IMR-90 (cell line): Measurements from ENCODE around the gene ZNF688. TPM values are rescaled to one million over a fixed set of nuclear protein-coding genes. Genes with fewer than 3 reads are reported as not detected.

Experiments
- ATAC-seq: fragments of 200-7000 bp; cut with Tn5 transposase; 2 replicates; pipeline ENCODE4 v1.9.1; 2020; ENCODE audit warnings: low read depth, mild to moderate bottlenecking, moderate library complexity
- BruUV-seq: library from RNA; stranded (reverse); fragments of 400-500 nt; replicated peaks from 2 replicates; lab custom pipeline; 2021; lab: Mats Ljungman, UMichigan
- CTCF ChIA-PET: fragments of 300-600 bp; formaldehyde crosslinking; extraction: SDS; loops from one replicate; lab custom pipeline; 2021; ENCODE audit warnings: antibody characterized with exemption; lab: Yijun Ruan, JAX
- POLR2A ChIA-PET: fragments of 300-600 bp; sonication (Branson Sonifier 250); formaldehyde crosslinking; loops from one replicate; lab custom pipeline; 2022; ENCODE audit warnings: antibody characterized with exemption; ENCODE audit not compliant: unreplicated experiment; lab: Charles Lee
- DNase-seq: peaks from one replicate; pipeline ENCODE4 v3.0.0; 2013
- H2AFZ ChIP-seq: replicated peaks from 2 replicates; pipeline ENCODE3; 2013; ENCODE audit warnings: low read length, mild to moderate bottlenecking; ENCODE audit not compliant: poor library complexity
- H2AK5ac ChIP-seq: 2 replicates; pipeline ENCODE4 v1.6.1; 2013; ENCODE audit warnings: low read depth, low read length, inconsistent platforms
- H2AK9ac ChIP-seq: replicated peaks from 2 replicates; pipeline ENCODE3; 2013; ENCODE audit warnings: mild to moderate bottlenecking, low read depth, low read length, moderate library complexity; ENCODE audit not compliant: poor library complexity
- H2BK120ac ChIP-seq: 2 replicates; pipeline ENCODE4 v1.6.1; 2013; ENCODE audit warnings: low read depth, low read length, inconsistent platforms
- H2BK15ac ChIP-seq: 3 replicates; pipeline ENCODE4 v1.6.1; 2013; ENCODE audit warnings: low read depth, low read length, inconsistent platforms
- H2BK20ac ChIP-seq: 2 replicates; pipeline ENCODE4 v1.6.1; 2013; ENCODE audit warnings: low read depth, mild to moderate bottlenecking, inconsistent platforms, low read length, moderate library complexity
- H2BK5ac ChIP-seq: 2 replicates; pipeline ENCODE4 v1.6.1; 2013; ENCODE audit warnings: mild to moderate bottlenecking, low read depth, low read length, inconsistent platforms; ENCODE audit not compliant: poor library complexity, severe bottlenecking
- H3K14ac ChIP-seq: replicated peaks from 2 replicates; pipeline ENCODE4 v1.6.1; 2013; ENCODE audit warnings: low read depth, low read length, inconsistent platforms
- H3K18ac ChIP-seq: 2 replicates; pipeline ENCODE4 v1.6.1; 2013; ENCODE audit warnings: low read depth, low read length, control low read depth
- H3K23ac ChIP-seq: 2 replicates; pipeline ENCODE4 v1.6.1; 2013; ENCODE audit warnings: low read depth, low read length, inconsistent platforms
- H3K27ac ChIP-seq: 2 replicates; pipeline ENCODE4 v1.5.1; 2013; ENCODE audit warnings: mild to moderate bottlenecking, control low read depth, low read length; ENCODE audit not compliant: insufficient read depth
- H3K27me3 ChIP-seq: 2 replicates; pipeline ENCODE4 v1.6.1; 2013; ENCODE audit warnings: low read length; ENCODE audit not compliant: control insufficient read depth, insufficient read depth
- H3K36me3 ChIP-seq: 2 replicates; pipeline ENCODE4 v1.6.1; 2013; ENCODE audit warnings: low read length, mixed read lengths; ENCODE audit not compliant: control insufficient read depth, insufficient read depth
- H3K4ac ChIP-seq: 2 replicates; pipeline ENCODE4 v1.6.1; 2013; ENCODE audit warnings: low read depth, low read length, inconsistent platforms
- H3K4me1 ChIP-seq: 2 replicates; pipeline ENCODE4 v1.6.1; 2013; ENCODE audit warnings: low read length, mixed read lengths; ENCODE audit not compliant: control insufficient read depth, insufficient read depth
- H3K4me2 ChIP-seq: 2 replicates; pipeline ENCODE4 v1.6.1; 2013; ENCODE audit warnings: low read depth, mild to moderate bottlenecking, control low read depth, low read length, moderate library complexity
- H3K4me3 ChIP-seq: 2 replicates; pipeline ENCODE4 v1.5.1; 2013; ENCODE audit warnings: low read depth, mild to moderate bottlenecking, control low read depth, low read length, moderate library complexity; ENCODE audit not compliant: insufficient read depth
- H3K56ac ChIP-seq: 2 replicates; pipeline ENCODE4 v1.6.1; 2013; ENCODE audit warnings: low read length, inconsistent platforms; ENCODE audit not compliant: insufficient read depth; ENCODE audit errors: extremely low read depth
- H3K79me1 ChIP-seq, 2 experiments: 2 replicates each; pipeline ENCODE4 v1.6.1; 2013; ENCODE audit warnings: low read length in 2 of 2, inconsistent platforms in 1 of 2, low read depth in 1 of 2
- H3K9ac ChIP-seq: 2 replicates; pipeline ENCODE4 v1.6.1; 2013; ENCODE audit warnings: low read depth, low read length, control low read depth
- H3K9me1 ChIP-seq: 2 replicates; pipeline ENCODE4 v1.6.1; 2013; ENCODE audit warnings: low read length, inconsistent platforms; ENCODE audit not compliant: insufficient read depth
- H3K9me3 ChIP-seq: 2 replicates; pipeline ENCODE4 v1.6.1; 2013; ENCODE audit warnings: low read length; ENCODE audit not compliant: control insufficient read depth, insufficient read depth
- H4K20me1 ChIP-seq: 2 replicates; pipeline ENCODE4 v1.6.1; 2013; ENCODE audit warnings: low read length, inconsistent platforms; ENCODE audit not compliant: insufficient read depth
- H4K5ac ChIP-seq: 2 replicates; pipeline ENCODE4 v1.6.1; 2013; ENCODE audit warnings: mild to moderate bottlenecking, low read depth, low read length, control low read depth
- H4K8ac ChIP-seq, 2 experiments: 2 replicates each; pipeline ENCODE4 v1.6.1; 2013; ENCODE audit warnings: low read depth in 2 of 2, low read length in 2 of 2, control low read depth in 1 of 2, inconsistent platforms in 1 of 2
- H4K91ac ChIP-seq: 2 replicates; pipeline ENCODE4 v1.6.1; 2013; ENCODE audit warnings: low read depth, low read length, inconsistent platforms; ENCODE audit not compliant: insufficient read depth
- BHLHE40 ChIP-seq: fragments of 150-350 bp; IDR thresholded peaks from 2 replicates; pipeline ENCODE4 v1.6.1; 2016; ENCODE audit warnings: mild to moderate bottlenecking, low read depth, low read length
- CEBPB ChIP-seq: IDR thresholded peaks from 2 replicates; pipeline ENCODE4 v1.6.1; 2012; ENCODE audit warnings: low read depth, low read length, improper control_type of control experiment
- CHD1 ChIP-seq: IDR thresholded peaks from 2 replicates; pipeline ENCODE4 v1.6.1; 2012; ENCODE audit warnings: low read depth, low read length, improper control_type of control experiment
- ELK1 ChIP-seq: fragments of 150-350 bp; IDR thresholded peaks from 2 replicates; pipeline ENCODE4 v1.6.1; 2016; ENCODE audit warnings: low read depth, mild to moderate bottlenecking, low read length, moderate library complexity, borderline replicate concordance
- FOS ChIP-seq: fragments of 150-350 bp; IDR thresholded peaks from 2 replicates; pipeline ENCODE4 v1.6.1; 2016; ENCODE audit warnings: low read depth, low read length
- MAFK ChIP-seq: IDR thresholded peaks from 2 replicates; pipeline ENCODE4 v1.6.1; 2012; ENCODE audit warnings: low read depth, low read length, improper control_type of control experiment
- MXI1 ChIP-seq: IDR thresholded peaks from 2 replicates; pipeline ENCODE4 v1.6.1; 2012; ENCODE audit warnings: low read depth, mild to moderate bottlenecking, low read length, moderate library complexity, borderline replicate concordance
- NFE2L2 ChIP-seq: fragments of 150-350 bp; IDR thresholded peaks from 2 replicates; pipeline ENCODE4 v1.6.1; 2016; ENCODE audit warnings: low read depth, mild to moderate bottlenecking, low read length
- POLR2A ChIP-seq: IDR thresholded peaks from 2 replicates; pipeline ENCODE4 v1.6.1; 2012; ENCODE audit warnings: mild to moderate bottlenecking, low read depth, low read length
- RAD21 ChIP-seq: IDR thresholded peaks from 2 replicates; pipeline ENCODE4 v1.6.1; 2012; ENCODE audit warnings: low read length, improper control_type of control experiment
- RCOR1 ChIP-seq: IDR thresholded peaks from 2 replicates; pipeline ENCODE4 v1.6.1; 2012; ENCODE audit warnings: mild to moderate bottlenecking, low read length, improper control_type of control experiment; ENCODE audit not compliant: insufficient replicate concordance
- RFX5 ChIP-seq: IDR thresholded peaks from 2 replicates; pipeline ENCODE4 v1.8.0; 2012; ENCODE audit warnings: low read depth, mild to moderate bottlenecking, low read length, moderate library complexity
- SMC3 ChIP-seq: fragments of 150-350 bp; IDR thresholded peaks from 2 replicates; pipeline ENCODE4 v1.6.1; 2016; ENCODE audit warnings: low read depth, mild to moderate bottlenecking, antibody characterized with exemption, low read length, moderate library complexity
- WGBS, 2 experiments: methylation state at CpG; one replicate each; pipeline versions ENCODE4 v1.1.5 to v1.1.7; 2013; ENCODE audit warnings: missing lambda C conversion rate in 2 of 2; ENCODE audit not compliant: insufficient read length in 1 of 2; ENCODE audit errors: extremely low coverage in 2 of 2; 5-methylcytosine and 5-hydroxymethylcytosine counted together
- dilution Hi-C: fragments of 300-500 bp; cut with HindIII; formaldehyde crosslinking; loops from one replicate; pipeline ENCODE4 v1.14.3; 2018; ENCODE audit warnings: low sequenced_read_pairs; ENCODE audit not compliant: unreplicated experiment
- in situ Hi-C: fragments of 300-500 bp; cut with MboI; formaldehyde crosslinking; loops from 3 replicates; pipeline ENCODE4 v1.14.3; 2019; ENCODE audit warnings: low sequenced_read_pairs, inconsistent platforms, mixed read lengths
- intact Hi-C: fragments of 100-400 bp; cut with micrococcal nuclease; formaldehyde crosslinking; loops from 2 replicates; pipeline ENCODE4 v1.10.0; 2022
- polyA plus RNA-seq, 3 experiments: library from polyadenylated mRNA; depleted of rRNA; stranded (reverse); fragments of >200 nt; gene quantifications; 2 replicates each; pipeline ENCODE4 v1.2.3, GENCODE V29; 2012; ENCODE audit warnings: low replicate concordance in 1 of 3
- total RNA-seq: library from RNA; depleted of rRNA; stranded (reverse); fragments of >200 nt; gene quantifications from 2 replicates; pipeline ENCODE4 v1.2.3, GENCODE V29; 2012
- TF ChIP-seq, protein P1 (sequence below): fragments of 150-350 bp; IDR thresholded peaks from 2 replicates; pipeline ENCODE4 v1.6.1; 2017; ENCODE audit warnings: mild to moderate bottlenecking, antibody characterized with exemption, low read length, low read depth
- TF ChIP-seq, protein P2 (sequence below): conservative IDR thresholded peaks from 2 replicates; pipeline ENCODE4 v1.5.1; 2012; ENCODE audit warnings: mild to moderate bottlenecking, low read depth, low read length, improper control_type of control experiment

Gene ZNF688
- total and polyA plus RNA-seq, 2 of the 4 experiments (the other 2 are of a cell fraction), result 1.8 to 3.7 TPM

DNA sequence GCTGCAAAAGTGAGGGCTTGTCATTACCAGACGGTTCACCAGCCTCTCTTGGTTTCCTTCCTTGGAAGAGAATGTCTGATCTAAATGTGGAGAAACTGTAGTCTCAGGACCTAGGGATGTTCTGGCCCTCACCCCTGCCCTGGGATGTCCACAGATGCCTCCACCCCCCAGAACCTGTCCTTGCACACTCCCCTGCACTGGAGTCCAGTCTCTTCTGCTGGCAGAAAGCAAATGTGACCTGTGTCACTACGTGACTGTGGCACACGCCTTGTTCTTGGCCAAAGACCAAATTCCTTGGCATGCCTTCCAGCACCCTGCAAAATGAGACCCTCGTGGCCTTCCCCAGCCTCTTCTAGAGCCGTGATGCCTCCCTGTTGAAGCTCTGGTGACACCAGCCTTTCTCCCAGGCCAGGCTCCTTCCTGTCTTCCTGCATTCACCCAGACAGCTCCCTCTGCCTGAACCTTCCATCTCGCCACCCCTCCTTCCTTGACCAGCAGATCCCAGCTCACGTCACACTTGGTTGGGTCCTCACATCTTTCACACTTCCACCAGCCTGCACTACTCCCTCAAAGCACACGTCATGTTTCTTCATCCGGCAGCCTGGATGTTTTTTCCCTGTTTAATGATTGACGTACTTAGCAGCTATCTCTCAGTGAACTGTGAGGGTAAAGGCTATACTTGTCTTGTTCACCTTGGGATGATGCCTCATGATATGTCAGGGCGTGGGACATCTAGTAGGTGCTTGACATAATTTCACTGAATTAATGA is 49.5 kb downstream of the ZNF688 start:
- CTCF ChIA-PET, result interaction anchor here (0.6 kb wide), 1 partner anchor 76 kb away, joined by 5 read pairs; no protein-coding TSS in a partner anchor
- BruUV-seq, result no TSS peak
- no peak for TF ChIP-seq RCOR1
- TF ChIP-seq BHLHE40, result no peak
- TF ChIP-seq FOS, result no peak
- no peak for TF ChIP-seq CHD1
- TF ChIP-seq POLR2A, result no peak
- TF ChIP-seq RAD21, result no peak
- TF ChIP-seq MXI1, result no peak
- TF ChIP-seq, protein P1, sequence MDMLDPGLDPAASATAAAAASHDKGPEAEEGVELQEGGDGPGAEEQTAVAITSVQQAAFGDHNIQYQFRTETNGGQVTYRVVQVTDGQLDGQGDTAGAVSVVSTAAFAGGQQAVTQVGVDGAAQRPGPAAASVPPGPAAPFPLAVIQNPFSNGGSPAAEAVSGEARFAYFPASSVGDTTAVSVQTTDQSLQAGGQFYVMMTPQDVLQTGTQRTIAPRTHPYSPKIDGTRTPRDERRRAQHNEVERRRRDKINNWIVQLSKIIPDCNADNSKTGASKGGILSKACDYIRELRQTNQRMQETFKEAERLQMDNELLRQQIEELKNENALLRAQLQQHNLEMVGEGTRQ, result no peak
- TF ChIP-seq ELK1, result no peak
- no peak for TF ChIP-seq RFX5
- TF ChIP-seq SMC3, result no peak
- TF ChIP-seq, protein P2, sequence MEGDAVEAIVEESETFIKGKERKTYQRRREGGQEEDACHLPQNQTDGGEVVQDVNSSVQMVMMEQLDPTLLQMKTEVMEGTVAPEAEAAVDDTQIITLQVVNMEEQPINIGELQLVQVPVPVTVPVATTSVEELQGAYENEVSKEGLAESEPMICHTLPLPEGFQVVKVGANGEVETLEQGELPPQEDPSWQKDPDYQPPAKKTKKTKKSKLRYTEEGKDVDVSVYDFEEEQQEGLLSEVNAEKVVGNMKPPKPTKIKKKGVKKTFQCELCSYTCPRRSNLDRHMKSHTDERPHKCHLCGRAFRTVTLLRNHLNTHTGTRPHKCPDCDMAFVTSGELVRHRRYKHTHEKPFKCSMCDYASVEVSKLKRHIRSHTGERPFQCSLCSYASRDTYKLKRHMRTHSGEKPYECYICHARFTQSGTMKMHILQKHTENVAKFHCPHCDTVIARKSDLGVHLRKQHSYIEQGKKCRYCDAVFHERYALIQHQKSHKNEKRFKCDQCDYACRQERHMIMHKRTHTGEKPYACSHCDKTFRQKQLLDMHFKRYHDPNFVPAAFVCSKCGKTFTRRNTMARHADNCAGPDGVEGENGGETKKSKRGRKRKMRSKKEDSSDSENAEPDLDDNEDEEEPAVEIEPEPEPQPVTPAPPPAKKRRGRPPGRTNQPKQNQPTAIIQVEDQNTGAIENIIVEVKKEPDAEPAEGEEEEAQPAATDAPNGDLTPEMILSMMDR, result no peak
- no peak for TF ChIP-seq MAFK
- no peak for TF ChIP-seq NFE2L2
- TF ChIP-seq CEBPB, result no peak

More for the DNA sequence above, 49.5 kb downstream of the ZNF688 start:
- POLR2A ChIA-PET, result no interaction called here
- H2BK20ac ChIP-seq, result no peak overlapping the region
- ATAC-seq, result no peak
- H3K9ac ChIP-seq, result no peak overlapping the region
- H3K4me2 ChIP-seq, result no peak overlapping the region
- H3K14ac ChIP-seq, result no peak overlapping the region
- no peaks in the 10 kb centered on the region; the same call in 1 of the 2 replicates for H3K9me1 ChIP-seq
- H3K79me1 ChIP-seq, result peaks cover 5 to 6% of the 10 kb centered on the region in 2 experiments; a peak in 3 of 4 replicates
- peaks cover 6% of the 10 kb centered on the region; the same call in 1 of the 2 replicates for H3K27me3 ChIP-seq
- 10% methylated on average over 2 of the region's 11 CpGs; no CpG with 5 or more reads in 1 of the 2 experiments for WGBS, 2 experiments
- no peak overlapping the region for H2AK5ac ChIP-seq
- H3K4me1 ChIP-seq, result no peaks in the 10 kb centered on the region
- no peak overlapping the region for H4K91ac ChIP-seq
- DNase-seq, result no peak
- H3K4ac ChIP-seq, result no peak overlapping the region
- no peak overlapping the region for H4K5ac ChIP-seq
- no peaks in the 10 kb centered on the region for H3K9me3 ChIP-seq
- no peak overlapping the region for H3K18ac ChIP-seq
- H3K36me3 ChIP-seq, result peaks cover 9% of the 10 kb centered on the region; the same call in 1 of the 2 replicates
- in situ Hi-C loops (no loop called here), intact Hi-C loops (no loop called here), dilution Hi-C loops (no loop called here)
- no peak overlapping the region for H3K23ac ChIP-seq
- no peak overlapping the region for H2AK9ac ChIP-seq
- H3K4me3 ChIP-seq, result no peak overlapping the region
- H3K56ac ChIP-seq, result no peak overlapping the region
- no peak overlapping the region for H2AFZ ChIP-seq
- H3K27ac ChIP-seq, result no peak overlapping the region
- no peak overlapping the region for H2BK120ac ChIP-seq
- no peak overlapping the region for H2BK5ac ChIP-seq
- H2BK15ac ChIP-seq, result no peak overlapping the region
- no peak overlapping the region for H4K8ac ChIP-seq
- H4K20me1 ChIP-seq, result no peaks in the 10 kb centered on the region; the same call in 1 of the 2 replicates
